ENCODE measurements around the gene TMEM271. TPM values are rescaled to one million over a fixed set of nuclear protein-coding genes. Genes with fewer than 3 reads are reported as not detected.
"Not testable (repeated sequence)": the region's sequence is repeated elsewhere in the genome, so short reads cannot be mapped to it uniquely, and the experiment has no call there.

TMEM271 gene
- total RNA-seq, 1 donor from 2014 or later, result not detected

GRCh38 chr4:610411-611261, 34.5 kb upstream of the TMEM271 start:
- DNase-seq (ENCODE audit: low spot score), result no peak

GRCh38 chr4:609400-610050, 33.4 kb upstream of the TMEM271 start:
- no peak for DNase-seq (ENCODE audit: low spot score)

GRCh38 chr4:608236-608635, 32.1 kb upstream of the TMEM271 start:
- no peak for DNase-seq (ENCODE audit: low spot score)

DNA sequence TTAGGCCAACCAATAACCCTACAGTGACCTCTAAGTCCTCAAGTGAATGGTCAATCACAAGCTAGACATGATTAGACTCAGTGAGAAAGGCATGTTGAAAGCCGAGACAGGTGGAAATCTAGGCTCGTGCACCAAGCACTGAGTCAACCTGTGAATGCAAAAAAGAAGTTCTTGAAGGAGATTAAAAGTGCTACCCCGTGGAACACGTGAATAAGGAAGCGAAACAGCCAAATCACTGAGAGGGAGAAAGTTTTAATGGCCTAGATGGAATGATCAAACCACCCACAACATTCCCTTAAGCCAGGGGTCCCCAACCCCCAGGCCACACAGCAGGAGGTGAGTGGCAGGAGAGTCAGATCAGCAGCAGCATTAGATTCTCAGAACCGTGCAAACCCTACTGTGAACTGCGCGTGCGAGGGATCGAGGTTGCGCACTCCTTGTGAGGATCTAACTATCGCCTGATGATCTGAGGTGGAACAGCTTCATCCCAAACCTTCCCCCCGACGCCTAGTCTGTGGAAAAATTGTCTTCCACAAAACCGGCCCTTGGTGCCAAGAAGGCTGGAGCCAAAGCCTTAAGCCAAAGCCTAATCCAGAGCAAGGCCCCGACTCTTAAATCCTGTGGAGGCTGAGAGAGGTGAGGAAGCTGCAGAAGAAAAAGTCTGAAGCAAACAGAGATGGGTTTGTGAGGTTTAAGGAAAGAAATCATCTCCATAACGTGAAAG, 29.8 kb upstream of the TMEM271 start:
- DNase-seq (ENCODE audit: low spot score), result no peak

GRCh38 chr4:604131-604530, 28.0 kb upstream of the TMEM271 start:
- no peak for DNase-seq (ENCODE audit: low spot score)

- DNase-seq (ENCODE audit: low spot score), result no peak
Measured at GRCh38 chr4:602559-602942, 26.5 kb upstream of the TMEM271 start.

GRCh38 chr4:601612-602558, 25.8 kb upstream of the TMEM271 start:
- DNase-seq (ENCODE audit: low spot score), result no peak

- DNase-seq (ENCODE audit: low spot score), result no peak
Measured at GRCh38 chr4:600850-601515, 24.9 kb upstream of the TMEM271 start.

DNA sequence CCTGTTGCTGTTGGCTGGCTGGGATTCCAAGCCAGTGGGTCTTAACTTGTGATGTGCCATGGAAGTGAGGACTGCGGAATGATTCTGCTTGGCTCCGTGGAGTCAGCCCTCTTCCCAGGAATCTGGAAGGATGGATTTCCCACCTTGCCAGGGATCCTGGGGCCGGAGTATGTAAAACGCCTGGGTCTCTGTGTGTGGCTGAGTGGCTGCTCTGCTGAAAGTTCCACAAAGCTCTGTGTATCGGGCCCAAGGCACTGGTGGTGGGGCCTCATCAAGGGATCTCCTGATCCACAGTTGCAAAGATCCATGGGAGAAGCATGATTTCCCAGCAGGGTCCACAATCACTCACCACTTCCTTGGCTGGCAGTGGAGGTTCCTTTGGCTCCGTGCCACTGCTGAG, 24.1 kb upstream of the TMEM271 start:
- no peak for DNase-seq (ENCODE audit: low spot score)

DNA sequence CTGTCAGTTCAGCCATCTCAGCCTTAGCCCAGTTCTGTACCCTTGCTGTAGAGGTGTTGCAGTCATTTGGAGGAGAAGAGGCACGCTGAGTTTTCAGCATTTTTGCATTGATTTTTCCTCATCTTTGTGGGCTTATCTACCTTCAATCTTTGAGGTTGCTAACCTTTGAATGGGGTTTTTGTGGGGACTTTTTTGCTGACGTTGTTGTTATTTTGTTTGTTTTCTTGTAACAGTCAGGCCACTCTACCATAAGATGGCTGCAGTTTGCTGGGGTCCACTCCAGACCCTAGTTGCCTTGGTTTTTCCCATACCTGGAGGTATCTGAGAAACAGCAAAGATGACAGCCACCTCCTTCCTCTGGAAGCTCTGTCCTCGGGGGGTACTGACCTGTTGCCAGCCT, 22.8 kb upstream of the TMEM271 start:
- no peak for DNase-seq (ENCODE audit: low spot score)

DNA sequence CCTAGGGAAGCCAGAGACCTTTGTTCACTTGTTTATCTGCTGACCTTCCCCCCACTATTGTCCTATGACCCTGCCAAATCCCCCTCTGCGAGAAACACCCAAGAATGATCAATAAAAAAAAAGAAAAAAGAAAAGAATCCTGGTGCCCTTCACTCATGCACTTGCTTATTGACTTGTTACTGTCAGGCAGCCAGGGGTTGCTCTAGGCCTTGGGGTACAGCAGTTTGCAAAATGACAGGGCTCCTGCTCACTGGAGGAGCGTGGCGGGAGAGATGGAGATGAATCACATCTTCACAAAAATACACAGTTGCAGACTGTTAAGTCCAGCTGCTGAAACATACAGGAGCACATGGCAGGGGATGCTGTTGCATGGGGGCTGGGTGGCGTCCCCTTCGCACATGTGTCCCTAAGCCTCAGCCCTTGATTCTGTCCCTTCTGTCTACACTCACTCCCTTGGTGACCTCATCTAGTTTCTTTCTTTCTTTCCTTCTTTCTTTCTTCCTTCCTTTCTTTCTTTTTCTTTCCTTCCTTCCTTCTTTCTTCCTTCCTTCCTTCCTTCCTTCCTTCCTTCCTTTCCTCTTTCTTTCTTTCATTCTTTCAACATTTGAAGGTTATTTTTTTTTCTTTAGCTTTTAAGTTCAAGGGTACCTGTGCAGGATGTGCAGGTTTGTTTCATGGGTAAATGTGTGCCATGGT, 16.9 kb upstream of the TMEM271 start:
- no peak for DNase-seq (ENCODE audit: low spot score)

DNA sequence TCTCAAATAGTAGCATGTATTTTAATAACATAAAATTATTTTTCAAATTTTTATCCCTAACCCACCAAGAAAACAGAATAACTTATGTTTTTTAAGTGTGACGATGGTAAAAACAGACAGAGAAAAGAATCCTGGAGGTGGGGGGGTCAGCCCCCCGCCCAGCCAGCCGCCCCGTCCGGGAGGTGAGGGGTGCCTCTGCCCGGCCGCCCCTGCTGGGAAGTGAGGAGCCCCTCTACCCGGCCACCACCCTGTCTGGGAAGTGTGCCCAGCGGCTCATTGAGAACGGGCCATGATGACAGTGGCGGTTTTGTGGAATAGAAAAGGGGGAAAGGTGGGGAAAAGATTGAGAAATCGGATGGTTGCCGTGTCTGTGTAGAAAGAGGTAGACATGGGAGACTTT, 16.1 kb upstream of the TMEM271 start:
- not testable (repeated sequence) for DNase-seq (ENCODE audit: low spot score)

DNA sequence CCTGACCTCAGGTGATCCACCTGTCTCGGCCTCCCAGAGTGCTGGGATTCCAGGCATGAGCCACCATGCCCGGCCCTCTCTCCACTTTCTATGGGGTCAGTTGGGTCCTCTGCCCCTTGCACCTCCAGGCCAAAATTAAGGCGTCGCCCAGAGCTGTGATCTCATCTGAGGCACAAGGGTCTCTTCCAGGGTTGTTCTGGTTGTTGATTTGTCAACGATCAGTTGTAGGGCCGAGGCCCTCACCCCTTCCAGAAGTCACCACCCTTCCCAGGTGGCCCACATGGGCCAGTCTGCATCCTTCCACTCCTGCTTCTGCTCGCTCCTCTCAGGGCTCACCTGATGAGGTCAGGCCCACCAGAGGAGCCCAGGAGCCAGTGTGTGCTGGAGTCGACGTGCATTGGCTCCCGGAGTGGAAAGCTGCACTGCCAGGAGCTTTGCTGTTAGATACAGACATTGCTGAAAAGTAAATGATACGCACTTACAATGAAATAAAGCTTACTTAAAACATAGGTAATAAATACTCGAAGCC, 14.3 kb upstream of the TMEM271 start:
- DNase-seq (ENCODE audit: low spot score), result no peak

DNA sequence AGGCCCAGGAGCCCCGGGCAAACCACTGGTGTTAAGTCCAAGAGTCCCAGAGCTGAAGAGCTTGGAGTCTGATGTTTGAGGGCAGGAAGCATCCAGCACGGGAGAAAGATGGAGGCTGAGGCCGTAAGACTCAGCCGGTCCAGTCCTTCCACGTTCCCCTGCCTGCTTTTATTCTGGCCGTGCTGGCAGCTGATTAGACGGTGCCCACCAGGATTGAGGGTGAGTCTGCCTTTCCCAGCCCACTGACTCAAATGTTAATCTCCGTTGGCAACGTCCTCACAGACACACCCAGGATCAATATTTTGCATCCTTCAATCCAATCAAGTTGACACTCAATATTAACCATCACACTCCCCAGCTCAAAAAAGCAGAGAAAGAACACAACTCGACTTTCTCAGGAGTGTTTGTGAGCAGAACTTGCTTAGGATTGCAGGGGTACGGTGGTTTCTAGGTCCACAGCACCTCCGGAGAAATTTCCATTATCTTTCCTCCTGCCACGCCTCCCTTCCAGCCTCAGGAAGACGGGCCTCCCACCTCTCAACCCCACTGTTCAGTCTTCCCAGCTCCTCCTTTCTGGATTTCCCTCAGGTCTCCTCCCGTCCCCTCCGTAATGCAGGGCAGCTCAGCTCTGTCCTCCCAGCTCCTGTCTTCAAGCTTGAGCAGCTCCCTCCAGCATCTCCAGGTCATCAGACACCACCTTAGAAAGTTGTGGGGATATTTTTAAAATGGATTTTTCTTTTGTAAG, 13.3 kb upstream of the TMEM271 start:
- DNase-seq (ENCODE audit: low spot score), result no peak

DNA sequence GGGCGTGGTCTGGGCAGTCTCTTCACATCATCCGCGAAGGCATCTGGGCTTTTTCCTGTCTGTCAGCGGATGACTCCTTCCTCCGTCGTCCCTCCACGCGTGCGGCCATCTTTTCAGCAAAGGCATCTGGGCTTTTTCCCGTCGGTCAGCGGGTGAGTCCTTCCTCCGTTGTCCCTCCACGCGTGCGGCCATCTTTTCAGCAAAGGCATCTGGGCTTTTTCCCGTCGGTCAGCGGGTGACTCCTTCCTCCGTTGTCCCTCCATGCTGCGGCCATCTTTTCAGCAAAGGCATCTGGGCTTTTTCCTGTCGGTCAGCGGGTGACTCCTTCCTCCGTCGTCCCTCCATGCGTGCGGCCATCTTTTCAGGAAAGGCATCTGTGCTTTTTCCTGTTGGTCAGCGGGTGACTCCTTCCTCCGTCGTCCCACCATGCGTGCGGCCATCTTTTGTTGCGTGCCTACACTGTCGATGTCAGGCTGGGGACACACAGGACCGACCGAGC, 12.3 kb upstream of the TMEM271 start:
- no peak for DNase-seq (ENCODE audit: low spot score)

- DNase-seq (ENCODE audit: low spot score), result no peak
Measured at GRCh38 chr4:587671-588350, 11.7 kb upstream of the TMEM271 start.

- no peak for DNase-seq (ENCODE audit: low spot score)
Measured at GRCh38 chr4:583820-584219, 7.7 kb upstream of the TMEM271 start.

DNA sequence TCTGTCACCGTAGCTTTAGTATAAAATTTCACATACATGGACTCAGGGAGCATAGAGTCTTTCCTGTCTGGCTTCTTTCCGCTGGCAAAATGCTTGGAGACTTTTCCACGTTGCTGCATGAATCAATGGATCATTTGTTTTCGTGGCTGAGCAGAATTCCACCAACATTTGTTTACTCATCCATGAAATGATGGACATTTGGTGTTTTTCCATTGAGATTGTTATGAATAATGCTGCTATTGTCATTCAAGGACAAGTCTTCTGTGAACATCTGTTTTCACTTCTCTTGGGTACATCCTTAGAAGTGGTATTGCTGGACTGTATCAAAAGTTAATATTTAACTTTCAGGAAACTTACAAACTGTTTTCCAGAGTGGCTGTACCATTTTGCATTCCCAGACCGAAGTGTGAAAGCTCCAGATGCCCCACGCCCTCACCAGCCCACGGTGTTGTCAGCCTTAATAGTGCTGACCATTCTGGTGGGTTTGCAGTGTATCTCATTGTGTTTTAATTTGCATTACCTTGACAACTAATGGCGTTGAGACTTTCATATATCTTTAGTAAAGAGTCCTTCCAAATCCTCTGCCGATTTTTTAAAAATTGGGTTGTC, 5.8 kb upstream of the TMEM271 start:
- no peak for DNase-seq (ENCODE audit: low spot score)
